ENCODE data around the gene CEACAM19. TPM values are rescaled to one million over a fixed set of nuclear protein-coding genes. Genes with fewer than 3 reads are reported as not detected.

CEACAM19 gene
- total and polyA plus RNA-seq, 2 of the 13 experiments (the other 11 are each of a cell fraction or from before 2014, with no cell fraction given) = 1.3 to 4.0 TPM

DNA sequence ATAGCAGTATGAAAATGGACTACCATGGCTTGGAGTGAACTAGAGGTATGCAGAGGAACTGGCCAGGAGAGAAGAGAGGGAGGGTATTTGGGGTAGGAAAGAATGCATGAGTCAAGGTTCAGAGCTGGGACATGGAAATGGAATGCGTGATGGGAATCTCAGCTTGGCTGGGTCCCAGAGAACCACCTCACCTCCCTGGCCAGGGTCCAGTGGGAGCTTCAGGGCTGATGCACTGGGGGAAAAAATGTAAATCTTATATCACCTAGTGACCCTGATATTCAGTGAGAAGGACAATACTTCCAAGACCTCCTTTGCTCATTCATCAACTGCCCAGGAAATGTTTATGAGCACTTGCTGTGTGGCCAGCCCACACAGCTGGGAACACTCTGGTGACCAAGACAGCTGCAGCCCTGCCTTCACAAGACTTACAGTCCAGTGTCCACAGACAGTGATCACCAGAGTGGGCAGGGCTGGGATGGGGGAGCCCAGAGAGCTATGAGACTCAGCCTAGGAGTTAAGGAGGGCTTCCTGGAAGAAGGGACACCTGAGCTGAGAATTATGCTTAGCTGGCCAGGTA is 45.1 kb upstream of the CEACAM19 start (continued):
- TF ChIP-seq ZSCAN5A (CRISPR knock-in tag; IDR thresholded peaks at IDR 0.05; ENCODE audit: borderline replicate concordance) (no peak; the same call in 1 of the 2 replicates), ELF3 (CRISPR knock-in tag; IDR thresholded peaks at IDR 0.05) (0 out of 2 replicates have a peak, but pooled peaks have one; percentile 25), DRAP1 (CRISPR knock-in tag; IDR thresholded peaks at IDR 0.05) (no peak), ZNF552 (CRISPR knock-in tag; IDR thresholded peaks at IDR 0.05; ENCODE audit: borderline replicate concordance) (no peak), ZNF569 (CRISPR knock-in tag; IDR thresholded peaks at IDR 0.05; ENCODE audit: borderline replicate concordance) (no peak), ZNF672 (CRISPR knock-in tag; IDR thresholded peaks at IDR 0.05) (no peak), SKI (IDR thresholded peaks at IDR 0.05; ENCODE audit: partially characterized antibody) (peak; percentile 18), TGIF2 (CRISPR knock-in tag; IDR thresholded peaks at IDR 0.05) (no peak), ZNF512 (CRISPR knock-in tag; IDR thresholded peaks at IDR 0.05) (no peak), CREB1 (IDR thresholded peaks at IDR 0.05) (no peak), CREB1 (CRISPR knock-in tag; IDR thresholded peaks at IDR 0.05) (no peak), ZNF549 (CRISPR knock-in tag; IDR thresholded peaks at IDR 0.05) (no peak), ZNF724P (CRISPR knock-in tag; IDR thresholded peaks at IDR 0.05; ENCODE audit: borderline replicate concordance) (no peak), TERF1 (CRISPR knock-in tag; IDR thresholded peaks at IDR 0.05) (no peak), NCOA1 (CRISPR knock-in tag; IDR thresholded peaks at IDR 0.05) (no peak), PAWR (CRISPR knock-in tag; IDR thresholded peaks at IDR 0.05; ENCODE audit: borderline replicate concordance) (no peak)
- TF ChIP-seq, protein P1, sequence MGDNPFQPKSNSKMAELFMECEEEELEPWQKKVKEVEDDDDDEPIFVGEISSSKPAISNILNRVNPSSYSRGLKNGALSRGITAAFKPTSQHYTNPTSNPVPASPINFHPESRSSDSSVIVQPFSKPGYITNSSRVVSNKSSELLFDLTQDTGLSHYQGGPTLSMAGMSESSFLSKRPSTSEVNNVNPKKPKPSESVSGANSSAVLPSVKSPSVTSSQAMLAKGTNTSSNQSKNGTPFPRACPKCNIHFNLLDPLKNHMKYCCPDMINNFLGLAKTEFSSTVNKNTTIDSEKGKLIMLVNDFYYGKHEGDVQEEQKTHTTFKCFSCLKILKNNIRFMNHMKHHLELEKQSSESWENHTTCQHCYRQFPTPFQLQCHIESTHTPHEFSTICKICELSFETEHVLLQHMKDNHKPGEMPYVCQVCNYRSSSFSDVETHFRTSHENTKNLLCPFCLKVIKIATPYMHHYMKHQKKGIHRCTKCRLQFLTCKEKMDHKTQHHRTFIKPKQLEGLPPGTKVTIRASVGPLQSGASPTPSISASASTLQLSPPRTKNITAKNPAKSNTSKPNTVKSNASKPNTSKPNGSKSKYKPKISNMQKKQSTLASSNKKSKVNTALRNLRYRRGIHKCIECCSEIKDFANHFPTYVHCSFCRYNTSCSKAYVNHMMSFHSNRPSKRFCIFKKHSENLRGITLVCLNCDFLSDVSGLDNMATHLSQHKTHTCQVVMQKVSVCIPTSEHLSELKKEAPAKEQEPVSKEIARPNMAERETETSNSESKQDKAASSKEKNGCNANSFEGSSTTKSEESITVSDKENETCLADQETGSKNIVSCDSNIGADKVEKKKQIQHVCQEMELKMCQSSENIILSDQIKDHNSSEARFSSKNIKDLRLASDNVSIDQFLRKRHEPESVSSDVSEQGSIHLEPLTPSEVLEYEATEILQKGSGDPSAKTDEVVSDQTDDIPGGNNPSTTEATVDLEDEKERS (CRISPR knock-in tag; IDR thresholded peaks at IDR 0.05) = no peak
